Skeletal muscle cell (primary cell): ENCODE data around the gene ZMYM4.
"Not testable (repeated sequence)": the region's sequence is repeated elsewhere in the genome, so short reads cannot be mapped to it uniquely, and the experiment has no call there.

Source experiments
- DNase-seq: peaks from one replicate; pipeline ENCODE4 v3.0.0-alpha.2; 2010; ENCODE audit warnings: low read depth
- H3K4me3 ChIP-seq: 2 replicates; pipeline ENCODE4 v1.5.1; 2011; ENCODE audit warnings: low read depth, mild to moderate bottlenecking, control low read depth, low read length, moderate library complexity

Gene ZMYM4

GRCh38 chr1:35316264-35316663, 47.8 kb downstream of the ZMYM4 start:
- no peak for DNase-seq
- H3K4me3 ChIP-seq, result no peak overlapping the region

DNA sequence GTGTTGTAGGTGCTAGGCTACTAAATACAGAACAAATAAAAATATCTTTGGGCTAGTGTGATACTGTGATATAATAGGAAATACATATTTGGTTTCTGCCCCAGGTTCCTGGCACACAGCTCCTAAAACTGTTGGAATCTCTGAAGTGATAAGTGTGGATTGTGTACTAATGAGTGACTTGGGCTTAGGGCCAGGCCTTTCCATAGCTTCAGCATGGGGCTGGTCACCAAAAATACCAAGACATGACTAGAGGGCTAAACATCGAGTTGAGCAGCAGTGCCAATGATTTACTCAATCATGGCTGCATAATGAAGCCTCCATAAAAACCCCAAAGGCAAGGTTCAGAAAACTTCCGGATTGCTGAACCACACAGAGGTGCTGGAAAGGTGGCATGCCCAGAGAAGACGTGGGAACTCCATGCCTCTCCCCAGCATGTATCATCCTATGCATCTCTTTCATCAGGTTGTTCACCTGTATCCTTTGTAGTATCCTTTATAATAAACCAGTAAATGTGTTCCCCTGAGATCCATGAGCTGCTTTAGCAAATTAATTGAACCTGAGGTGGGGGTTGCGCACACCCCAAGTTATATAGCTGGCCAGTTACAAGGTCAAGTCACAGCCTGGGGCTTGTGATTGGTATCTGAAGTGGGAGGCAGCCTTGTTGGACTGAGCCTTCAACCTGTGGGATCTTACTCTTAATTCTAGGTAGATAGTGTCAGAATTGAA, 51.6 kb downstream of the ZMYM4 start:
- no peak for DNase-seq
- H3K4me3 ChIP-seq, result no peak overlapping the region

DNA sequence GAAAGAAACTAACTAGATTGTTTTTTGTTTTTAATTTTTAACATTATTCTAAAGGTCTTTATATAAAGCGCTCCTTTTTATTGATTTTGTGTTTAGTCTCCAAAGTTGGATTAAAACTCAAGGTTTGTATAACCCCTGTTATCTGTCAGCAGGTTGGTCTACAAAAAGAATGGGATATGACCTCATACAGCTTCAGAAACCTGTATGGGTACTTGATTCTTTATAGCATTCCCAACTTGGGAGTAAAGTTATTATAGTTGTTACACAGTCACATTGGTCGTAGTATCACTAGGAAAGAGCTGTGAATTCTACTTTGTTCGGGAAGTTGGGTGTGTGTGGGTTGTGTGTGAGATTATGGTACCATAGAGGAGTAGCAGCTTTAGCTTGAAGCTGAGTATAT, 52.4 kb downstream of the ZMYM4 start:
- no peak overlapping the region for H3K4me3 ChIP-seq

GRCh38 chr1:35324486-35324885, 56.0 kb downstream of the ZMYM4 start:
- H3K4me3 ChIP-seq, result no peak overlapping the region
- DNase-seq, result no peak

More for the DNA sequence above, 52.4 kb downstream of the ZMYM4 start:
- DNase-seq, result no peak

DNA sequence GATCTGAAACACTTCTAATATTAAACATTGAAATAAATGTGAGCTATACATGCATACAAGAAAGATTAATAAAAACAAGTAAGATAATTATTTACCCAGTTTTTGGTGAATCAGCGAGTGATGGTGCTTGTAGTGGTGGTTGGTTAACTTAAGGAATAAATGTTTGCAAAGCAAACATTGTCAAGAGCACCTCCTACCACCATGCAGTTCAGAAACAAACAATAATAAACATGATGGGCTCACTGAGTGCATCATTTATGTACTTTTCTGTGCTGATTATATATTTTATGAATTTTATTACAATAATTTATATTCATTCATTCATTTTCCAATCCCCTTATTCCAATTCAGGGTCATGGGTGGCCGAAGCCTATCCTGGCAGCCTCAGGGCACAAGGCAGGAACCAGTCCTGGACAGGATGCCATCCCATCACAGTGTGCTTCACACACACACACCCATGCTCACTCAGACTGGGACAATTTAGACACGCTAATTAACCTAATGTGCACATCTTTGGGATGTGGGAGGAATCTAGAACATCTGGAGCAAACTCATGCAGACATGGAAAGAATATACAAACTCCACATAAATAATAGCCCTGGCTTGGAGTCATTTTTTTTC, 57.8 kb downstream of the ZMYM4 start:
- no peak overlapping the region for H3K4me3 ChIP-seq
- DNase-seq, result no peak

GRCh38 chr1:35331618-35332017, 63.1 kb downstream of the ZMYM4 start:
- DNase-seq, H3K4me3 ChIP-seq: not testable (repeated sequence)

DNA sequence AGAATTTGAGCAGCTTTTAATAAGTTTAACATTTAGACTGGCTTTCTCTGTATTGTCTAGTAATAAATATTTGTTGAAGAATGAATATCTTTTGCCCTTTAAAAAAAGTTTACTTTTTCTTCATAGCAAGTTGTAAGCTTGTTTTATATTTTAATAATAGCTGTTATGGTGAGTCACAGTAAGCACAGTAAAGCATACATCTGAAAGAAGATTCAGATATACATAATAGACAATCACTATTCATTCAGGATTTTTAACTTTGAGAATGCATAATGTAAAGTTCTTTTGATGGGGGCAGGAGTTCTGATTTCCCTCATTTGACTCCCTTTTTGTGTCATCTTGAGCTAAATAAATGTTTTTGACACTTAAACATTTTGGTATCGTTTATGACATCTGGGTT, 66.0 kb downstream of the ZMYM4 start:
- DNase-seq, result no peak
- no peak overlapping the region for H3K4me3 ChIP-seq

DNA sequence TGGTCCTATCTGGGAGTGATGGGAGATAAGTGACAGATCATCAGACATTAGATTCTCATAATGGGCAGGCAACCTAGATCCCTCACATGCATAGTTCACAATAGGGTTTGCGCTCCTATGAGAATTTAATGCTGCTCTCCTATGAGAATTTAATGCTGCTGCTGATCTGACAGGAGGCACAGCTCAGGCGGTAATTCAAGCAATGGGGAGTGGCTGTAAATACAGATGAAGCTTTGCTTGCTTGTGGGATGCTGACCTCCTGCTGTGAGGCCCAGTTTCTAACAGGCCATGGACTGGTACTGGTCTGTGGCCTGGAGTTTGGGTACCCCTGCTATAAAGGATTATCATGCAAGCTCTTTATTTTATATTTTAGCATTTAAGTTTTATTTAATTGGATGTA, 72.0 kb downstream of the ZMYM4 start:
- H3K4me3 ChIP-seq, result no peak overlapping the region

GRCh38 chr1:35345439-35345981, 77.0 kb downstream of the ZMYM4 start:
- DNase-seq, result peak; percentile 9
- no peak overlapping the region for H3K4me3 ChIP-seq

More for the DNA sequence above, 72.0 kb downstream of the ZMYM4 start:
- DNase-seq, result no peak

GRCh38 chr1:35350872-35351271, 82.4 kb downstream of the ZMYM4 start:
- DNase-seq, result no peak
- no peak overlapping the region for H3K4me3 ChIP-seq

DNA sequence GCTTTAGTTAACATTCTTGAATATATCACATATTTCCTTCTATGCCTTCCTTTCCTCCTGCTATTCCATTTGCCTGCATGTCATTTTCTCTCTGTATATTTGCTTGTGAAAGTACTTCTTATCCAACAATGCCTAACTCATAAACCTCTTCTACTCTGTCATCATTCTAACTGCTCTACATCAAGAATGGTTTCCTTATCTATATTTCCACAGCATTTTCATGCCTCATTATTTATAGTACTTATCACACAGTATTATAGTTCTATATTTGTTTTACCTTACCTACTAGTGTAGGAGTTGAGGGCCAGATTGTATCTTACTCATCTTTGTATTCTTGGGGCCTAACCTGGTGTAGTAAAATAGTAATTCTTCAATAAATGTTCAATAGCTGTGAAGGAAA, 91.5 kb downstream of the ZMYM4 start:
- no peak for DNase-seq
- no peak overlapping the region for H3K4me3 ChIP-seq

DNA sequence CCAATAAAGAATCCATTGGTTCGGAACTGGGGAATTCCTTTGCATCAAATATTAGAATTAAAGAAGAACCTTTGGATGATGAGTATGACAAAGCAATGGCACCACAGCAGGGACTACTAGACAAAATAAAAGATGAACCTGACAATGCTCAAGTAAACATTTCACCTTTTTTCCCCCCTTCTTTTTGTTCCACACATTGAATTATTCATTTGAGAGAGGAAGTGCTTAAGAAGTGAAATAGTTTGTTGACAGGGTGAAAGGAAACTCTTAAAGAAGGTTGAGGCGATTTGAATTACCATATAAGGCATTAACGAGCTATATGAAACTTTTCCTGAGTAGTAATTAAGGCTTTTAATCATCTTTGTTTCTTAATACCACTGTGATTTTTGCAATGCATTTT, 93.1 kb downstream of the ZMYM4 start:
- DNase-seq, result no peak
- no peak overlapping the region for H3K4me3 ChIP-seq

DNA sequence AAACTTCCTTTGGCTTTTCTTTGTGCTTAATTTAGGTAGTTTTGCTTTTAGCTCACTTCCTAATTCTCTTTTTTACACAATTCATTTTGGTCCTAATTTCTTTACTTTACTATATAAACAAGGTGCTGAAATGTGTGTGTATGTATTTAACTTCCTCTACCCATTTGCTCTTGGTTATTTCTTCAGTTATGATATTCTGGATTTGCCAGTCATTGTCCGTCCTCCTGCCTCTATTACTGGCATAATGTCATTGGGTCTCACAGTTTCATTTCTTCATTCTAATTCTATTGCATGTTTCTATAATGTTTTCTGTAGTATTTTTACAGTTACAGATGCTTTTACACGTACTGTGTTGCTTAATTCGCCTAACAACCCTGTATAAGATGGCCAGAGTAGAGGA, 96.2 kb downstream of the ZMYM4 start:
- no peak for DNase-seq
- no peak overlapping the region for H3K4me3 ChIP-seq

DNA sequence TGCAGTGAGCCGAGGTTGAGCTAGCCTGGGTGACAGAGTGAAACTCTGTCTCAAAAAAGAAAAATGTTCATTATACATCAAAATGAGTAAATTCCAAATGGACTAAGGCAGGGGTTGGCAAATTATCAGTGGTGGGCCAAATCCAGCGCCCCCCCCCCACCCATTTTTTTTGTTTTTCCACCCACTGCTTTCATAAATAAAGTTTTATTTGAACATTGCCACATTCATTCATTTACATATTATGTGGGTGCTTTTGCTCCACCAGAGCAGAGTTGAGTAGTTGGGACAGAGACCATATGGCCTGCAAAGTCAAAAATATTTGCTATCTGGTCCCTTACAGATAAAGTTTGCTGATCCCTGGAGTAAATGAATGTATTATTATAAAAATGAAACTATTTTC, 99.4 kb downstream of the ZMYM4 start:
- no peak overlapping the region for H3K4me3 ChIP-seq
- no peak for DNase-seq

GRCh38 chr1:35369922-35370671, 101.6 kb downstream of the ZMYM4 start:
- H3K4me3 ChIP-seq, result no peak overlapping the region
- DNase-seq, result peak; percentile 41

DNA sequence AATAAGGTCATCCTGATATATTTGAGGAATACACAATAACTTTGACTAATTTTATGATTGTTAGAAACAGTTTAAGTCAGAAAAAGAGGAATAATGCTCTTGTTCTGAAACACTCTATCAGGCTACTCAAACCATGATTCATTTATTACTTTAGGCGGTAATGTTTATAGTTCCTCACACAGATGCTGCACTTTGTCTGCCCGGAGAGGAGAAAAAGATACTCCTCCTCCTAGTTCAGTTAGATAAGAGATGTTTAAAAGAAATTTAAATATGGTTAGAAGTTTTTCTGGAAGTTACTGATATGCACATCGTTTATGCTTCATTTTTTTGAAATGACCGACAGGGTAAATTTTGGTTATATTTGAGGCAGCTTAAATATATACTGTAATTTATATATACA, 103.0 kb downstream of the ZMYM4 start:
- no peak overlapping the region for H3K4me3 ChIP-seq
- DNase-seq, result no peak

- no peak overlapping the region for H3K4me3 ChIP-seq
- DNase-seq, result no peak
Observed at GRCh38 chr1:35377555-35377954, 109.0 kb downstream of the ZMYM4 start.

DNA sequence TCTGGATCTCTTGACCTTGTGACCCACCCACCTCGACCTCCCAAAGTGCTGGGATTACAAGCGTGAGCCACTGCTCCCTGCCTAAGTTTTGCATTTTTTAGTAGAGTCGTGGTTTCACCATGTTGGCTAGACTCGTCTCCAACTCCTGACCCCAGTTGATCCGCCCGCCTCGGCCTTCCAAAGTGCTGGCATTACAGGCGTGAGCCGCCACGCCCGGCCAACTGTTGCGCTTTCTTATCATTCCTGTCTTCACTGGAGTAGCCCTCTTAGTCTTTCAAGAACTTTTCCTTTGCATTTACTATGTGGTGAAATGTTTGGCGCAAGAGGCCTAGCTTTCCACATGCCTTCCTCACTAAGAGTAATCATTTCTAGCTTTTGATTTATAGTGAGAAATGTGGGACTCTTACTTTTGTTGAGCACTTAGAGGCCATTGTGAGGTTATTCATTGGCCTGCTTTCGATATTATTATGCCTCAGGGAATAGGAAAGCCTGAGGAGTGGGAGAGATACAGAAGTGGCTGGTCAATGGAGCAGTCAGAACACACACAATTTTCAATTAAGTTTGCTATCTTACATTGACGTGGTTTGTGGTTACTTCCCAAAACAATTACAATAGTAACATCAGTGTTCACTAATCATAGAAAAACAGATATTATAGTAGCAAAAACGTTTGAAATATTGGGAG, 111.0 kb downstream of the ZMYM4 start:
- no peak overlapping the region for H3K4me3 ChIP-seq
- no peak for DNase-seq

DNA sequence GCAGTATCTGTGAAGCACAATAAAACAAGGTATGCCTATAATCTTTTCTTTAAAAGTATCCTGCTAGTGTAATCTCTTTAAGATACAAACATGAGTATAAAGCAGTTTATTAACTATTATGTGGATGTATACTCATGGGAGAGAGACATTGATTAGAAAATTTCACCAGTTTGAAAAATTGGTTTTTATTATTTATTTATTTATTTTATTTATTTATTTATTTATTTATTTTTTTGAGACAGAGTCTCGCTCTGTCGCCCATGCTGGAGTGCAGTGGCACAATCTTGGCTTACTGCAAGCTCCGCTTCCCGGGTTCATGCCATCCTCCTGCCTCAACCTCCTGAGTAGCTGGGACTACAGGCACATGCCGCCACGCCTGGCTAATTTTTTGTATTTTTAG, 111.6 kb downstream of the ZMYM4 start:
- DNase-seq, H3K4me3 ChIP-seq: not testable (repeated sequence)

GRCh38 chr1:35382107-35382506, 113.6 kb downstream of the ZMYM4 start:
- no peak overlapping the region for H3K4me3 ChIP-seq
- DNase-seq, result no peak
